ENCODE measurements around the gene ST6GALNAC1.
A peak's percentile ranks its signal among the peaks of the same experiment; 100 is the strongest.
"Not testable (repeated sequence)": the region's sequence is repeated elsewhere in the genome, so short reads cannot be mapped to it uniquely, and the experiment has no call there.

The ST6GALNAC1 gene

GRCh38 chr17:76611080-76611749 is 32.3 kb downstream of the ST6GALNAC1 start:
- not testable (repeated sequence) for DNase-seq

DNA sequence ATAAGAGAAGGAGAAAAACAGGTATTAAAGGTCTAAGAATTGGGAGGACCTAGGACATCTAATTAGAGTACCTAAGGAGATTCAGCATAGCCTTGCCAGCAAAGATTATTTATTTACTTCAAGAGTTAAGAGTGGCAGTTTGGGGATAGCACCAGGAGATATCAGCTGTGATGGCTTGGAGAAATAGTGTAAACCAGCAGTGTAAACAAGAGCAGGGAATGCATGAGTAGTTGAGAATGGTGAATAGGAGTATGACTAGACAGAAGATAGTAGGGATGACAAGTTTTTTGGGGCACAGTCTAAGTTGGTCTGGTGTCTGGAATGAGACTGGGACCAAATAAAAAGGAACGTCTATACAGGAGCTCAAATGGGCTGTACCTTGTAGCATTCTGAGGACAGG is 36.9 kb downstream of the ST6GALNAC1 start:
- DNase-seq: not testable (repeated sequence)

- DNase-seq: no peak
Observed at GRCh38 chr17:76601065-76601464, 42.5 kb downstream of the ST6GALNAC1 start.

- peak; percentile 91 to 98 for DNase-seq
Observed at GRCh38 chr17:76599694-76600460, 43.7 kb downstream of the ST6GALNAC1 start.

DNA sequence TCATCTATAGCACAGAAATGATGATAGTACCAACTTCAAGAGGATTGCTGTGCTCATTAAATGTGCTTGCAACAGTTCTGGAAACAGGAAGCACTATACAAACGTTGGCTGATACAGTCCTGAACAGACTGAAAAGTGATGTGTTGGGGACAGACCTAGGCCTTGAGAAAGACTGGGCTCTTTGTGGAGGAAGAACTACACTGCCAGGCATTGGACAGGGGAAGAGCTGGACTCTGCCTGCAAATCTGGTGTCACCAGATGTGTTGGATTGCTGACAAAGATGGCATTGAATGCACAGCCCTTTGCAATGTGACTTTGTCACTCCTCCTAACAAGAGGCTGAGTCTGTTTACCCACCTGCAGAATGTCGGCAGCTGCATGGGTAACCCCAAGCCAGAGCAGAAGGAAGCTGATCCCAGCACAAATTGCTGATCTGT is 45.5 kb downstream of the ST6GALNAC1 start:
- DNase-seq: peak; percentile 89 to 100

DNA sequence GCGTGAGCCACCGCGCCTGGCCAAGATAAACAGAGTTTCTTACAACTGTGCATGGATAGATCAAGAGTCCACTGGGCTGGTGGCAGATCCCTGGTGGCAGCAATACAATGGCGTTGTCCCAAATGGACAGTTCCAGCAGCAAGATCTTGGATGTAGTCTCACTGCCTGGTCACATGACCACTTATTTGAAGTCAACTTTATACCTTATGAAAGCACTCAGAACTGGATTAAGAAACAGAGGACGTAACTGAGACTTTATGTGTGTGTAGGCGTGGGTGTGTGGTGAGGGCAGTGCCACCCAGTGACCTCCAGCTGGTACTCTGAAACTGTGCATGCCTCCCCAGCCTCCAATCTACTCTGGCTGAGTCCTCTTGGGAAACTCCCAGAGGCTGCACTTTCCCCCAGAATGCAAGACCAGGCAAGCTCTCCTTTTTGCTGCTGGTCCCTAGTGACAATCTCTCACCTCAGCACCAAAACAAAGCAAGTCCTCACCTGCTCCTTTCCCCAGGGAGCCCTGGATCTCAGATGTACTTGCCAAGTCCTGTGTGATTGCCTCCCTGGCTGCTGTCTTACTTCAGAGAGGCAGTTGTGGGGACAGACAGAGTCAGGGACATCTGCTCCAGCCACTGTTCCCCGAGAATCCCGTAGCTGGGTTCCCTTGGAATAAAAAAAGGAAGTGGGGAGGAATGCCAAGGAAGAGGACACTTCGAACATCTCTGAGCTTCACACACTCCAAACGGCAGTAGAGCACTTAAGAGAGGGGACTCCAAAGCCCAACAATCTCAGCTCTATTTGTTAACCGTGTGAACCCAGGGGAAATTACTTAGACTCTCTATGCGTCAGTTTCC is 46.2 kb downstream of the ST6GALNAC1 start:
- peak; percentile 91 to 98 for DNase-seq

DNA sequence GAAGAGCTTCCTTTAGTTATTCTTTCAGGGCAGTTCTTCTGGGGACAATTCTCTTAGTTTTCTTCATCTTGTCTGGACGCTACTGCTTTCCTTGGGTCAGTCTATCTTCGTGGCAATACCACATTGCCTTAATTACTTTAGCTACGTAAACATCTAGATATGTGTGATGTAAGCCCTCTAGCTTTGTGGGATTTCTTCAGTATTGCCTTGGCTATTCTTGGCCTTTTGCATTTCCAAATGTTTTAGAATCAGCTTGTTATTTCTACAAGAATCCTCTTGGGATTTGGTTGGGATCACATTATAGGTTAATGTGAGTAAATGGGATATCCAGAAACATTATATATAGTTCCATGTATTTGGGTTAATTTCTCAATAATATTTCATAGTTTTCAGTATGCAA is 48.9 kb downstream of the ST6GALNAC1 start:
- DNase-seq: no peak

GRCh38 chr17:76593959-76594358 is 49.6 kb downstream of the ST6GALNAC1 start:
- no peak for DNase-seq

- DNase-seq: no peak
Observed at GRCh38 chr17:76593384-76593826, 50.2 kb downstream of the ST6GALNAC1 start.

DNA sequence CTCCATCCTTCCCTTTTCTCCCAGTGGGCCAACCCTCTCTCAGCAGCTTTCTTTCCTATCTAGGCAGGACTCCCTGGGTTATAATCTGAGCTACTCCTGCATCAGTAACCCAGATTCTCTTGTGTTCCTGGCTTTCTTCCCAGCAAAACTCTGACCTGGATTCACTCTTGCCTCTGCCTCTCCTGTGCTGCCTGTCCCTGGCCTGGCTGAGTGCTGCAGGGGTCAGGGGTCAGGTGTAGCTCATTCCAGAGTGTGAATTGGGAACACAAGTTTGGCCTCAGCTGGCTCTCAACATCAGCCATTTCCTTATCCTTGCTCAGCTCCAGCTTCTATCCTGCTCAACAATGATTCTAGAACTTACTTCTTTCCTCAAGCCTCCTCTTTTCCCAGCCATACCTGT is 55.4 kb downstream of the ST6GALNAC1 start:
- no peak for DNase-seq

GRCh38 chr17:76586741-76587487 is 56.6 kb downstream of the ST6GALNAC1 start:
- DNase-seq: no peak

GRCh38 chr17:76585649-76586593 is 57.6 kb downstream of the ST6GALNAC1 start, which contains the start of gene ST6GALNAC2:
TSS of gene ST6GALNAC2 (minus strand) at chr17:76585860. CDS start at chr17:76585808, 52 bp downstream.
- peak; percentile 80 to 81 for DNase-seq

DNA sequence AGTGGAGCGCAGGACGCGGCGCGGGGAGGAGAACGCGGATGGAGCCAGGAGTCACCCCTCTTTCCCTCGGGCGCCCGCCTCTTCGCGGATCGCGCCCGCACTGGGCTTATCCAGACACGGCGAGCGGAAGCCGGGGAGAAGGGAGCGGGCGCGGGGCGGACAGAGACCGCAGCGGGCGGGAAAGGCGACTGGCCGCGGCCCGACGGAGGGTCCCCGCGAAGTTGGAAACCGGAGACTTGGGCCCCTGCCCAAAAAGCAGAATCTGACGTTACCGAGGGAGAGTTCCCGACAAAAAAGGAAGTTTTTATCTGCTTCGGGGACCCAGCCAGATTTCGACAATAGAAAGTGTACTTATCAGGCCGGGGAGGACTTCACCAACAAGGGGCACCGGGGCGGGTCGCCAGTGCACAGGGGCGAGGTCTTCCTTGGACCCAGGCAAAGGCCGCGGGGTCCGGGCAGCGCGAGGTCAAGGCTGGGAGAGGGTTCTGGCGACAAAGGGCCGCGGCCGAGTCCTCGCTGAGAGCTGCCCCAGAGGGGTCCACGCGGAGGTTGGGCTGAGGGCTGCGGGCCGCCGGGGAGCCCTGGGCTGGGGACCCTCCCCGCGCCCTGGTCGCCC is 58.4 kb downstream of the ST6GALNAC1 start:
- peak in 1 of 2 donors; percentile 52 for DNase-seq

GRCh38 chr17:76584427-76585032 is 59.0 kb downstream of the ST6GALNAC1 start:
- DNase-seq: no peak

GRCh38 chr17:76582660-76583059 is 60.9 kb downstream of the ST6GALNAC1 start:
- no peak for DNase-seq

DNA sequence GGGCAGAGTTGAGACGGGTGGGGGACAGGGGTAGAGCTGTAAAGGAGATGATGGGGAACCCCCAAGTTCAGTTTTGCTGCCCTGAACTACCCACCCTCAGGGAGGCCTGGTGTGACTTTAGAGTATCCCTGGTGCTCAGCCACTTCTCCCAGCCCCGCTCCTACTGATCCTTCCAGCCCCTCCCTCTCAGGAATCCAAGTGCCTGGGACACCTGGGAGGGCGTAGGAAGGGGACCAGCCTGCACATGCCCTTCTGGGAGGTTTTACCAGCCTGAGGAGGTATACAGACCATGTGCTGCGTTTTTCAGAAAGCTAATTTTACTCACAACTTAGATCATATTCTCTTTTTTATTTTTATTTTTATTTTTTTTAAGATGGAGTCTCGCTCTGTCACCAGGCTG is 62.0 kb downstream of the ST6GALNAC1 start:
- DNase-seq: no peak

DNA sequence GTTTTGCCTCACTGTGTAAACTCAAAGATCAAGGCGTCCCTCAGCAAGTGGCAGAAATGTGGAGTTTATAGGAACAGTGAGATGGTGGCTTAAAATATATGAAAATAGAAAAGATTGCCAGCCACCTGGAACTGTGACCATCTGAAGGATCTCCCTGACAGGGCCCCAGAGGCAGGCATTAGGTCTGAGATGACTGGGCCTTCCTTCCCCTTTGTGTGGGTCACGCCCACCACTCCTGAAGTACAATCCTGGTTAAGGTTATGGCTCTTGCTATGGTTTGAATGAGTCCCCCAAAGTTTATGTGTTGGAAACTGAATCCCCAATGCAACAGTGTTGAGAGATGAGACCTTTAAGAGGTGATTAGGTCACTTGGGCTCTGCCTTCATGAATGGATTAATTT is 64.3 kb downstream of the ST6GALNAC1 start:
- peak in 1 of 2 donors; percentile 48 for DNase-seq

- DNase-seq: no peak
Observed at GRCh38 chr17:76578376-76578775, 65.2 kb downstream of the ST6GALNAC1 start.

DNA sequence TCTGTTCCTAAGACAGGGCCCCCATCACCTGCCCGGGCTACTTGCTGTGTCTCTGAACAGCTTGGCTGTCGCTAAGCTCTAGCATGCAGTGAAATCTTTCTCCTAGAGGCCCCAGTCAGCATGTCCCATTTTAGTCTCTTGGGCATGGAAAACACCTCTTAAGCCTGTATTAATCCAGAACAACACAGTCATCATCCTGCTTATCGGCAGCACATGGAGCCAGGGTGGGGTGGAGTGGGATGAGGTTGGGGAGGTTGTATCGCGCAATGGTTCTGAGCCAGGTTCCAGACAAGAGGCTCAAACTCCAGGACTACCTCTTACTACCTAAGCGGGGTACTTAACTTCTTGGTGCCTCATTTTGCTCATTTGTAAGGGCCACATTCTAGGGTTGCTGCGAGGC is 65.7 kb downstream of the ST6GALNAC1 start:
- DNase-seq: no peak

GRCh38 chr17:76576189-76576588 is 67.4 kb downstream of the ST6GALNAC1 start:
- DNase-seq: no peak
